DND-41 (cell line): Measurements from ENCODE around the gene PPARGC1A.

Experiments
- CTCF ChIP-seq: IDR thresholded peaks from 2 replicates; pipeline ENCODE4 v1.5.1; 2012; ENCODE audit warnings: borderline replicate concordance, low read length, moderate library complexity, mild to moderate bottlenecking; ENCODE audit not compliant: poor library complexity, severe bottlenecking; ENCODE audit errors: extremely low read depth
- EZH2 ChIP-seq: IDR thresholded peaks from 3 replicates; pipeline ENCODE4 v1.6.1; 2012; ENCODE audit warnings: borderline replicate concordance, low read depth, mild to moderate bottlenecking, moderate library complexity, low read length, inconsistent platforms; ENCODE audit not compliant: severe bottlenecking

- TF ChIP-seq CTCF (no peak), EZH2 (no peak)
Observed at GRCh38 chr4:23932186-23932585, 42.3 kb upstream of the PPARGC1A start.
